ENCODE data around the gene WAS.

- TF ChIP-seq ZFP3 (CRISPR knock-in tag; IDR thresholded peaks at IDR 0.05) (no peak), CSRNP3 (CRISPR knock-in tag; IDR thresholded peaks at IDR 0.05) (no peak), ZNF8 (CRISPR knock-in tag; IDR thresholded peaks at IDR 0.05) (no peak), BACH2 (CRISPR knock-in tag; IDR thresholded peaks at IDR 0.05; ENCODE audit: borderline replicate concordance) (no peak), CREB5 (CRISPR knock-in tag; IDR thresholded peaks at IDR 0.05; ENCODE audit: low read depth) (no peak), ARNTL (CRISPR knock-in tag; IDR thresholded peaks at IDR 0.05; ENCODE audit: borderline replicate concordance, low read depth) (no peak), TOX (CRISPR knock-in tag; IDR thresholded peaks at IDR 0.05; ENCODE audit: borderline replicate concordance) (no peak), ZFP30 (CRISPR knock-in tag; IDR thresholded peaks at IDR 0.05) (no peak)
These were observed 5.8 kb downstream of the WAS start for GRCh38 chrX:48689208-48689920.

Measured in SK-N-SH treated with all-trans-retinoic acid at 6 μM for 48 hours (cell line).